K562 (cell line): ENCODE results near the gene ANKRD13C. TPM values are rescaled to one million over a fixed set of nuclear protein-coding genes. Genes with fewer than 3 reads are reported as not detected.

Experiments used
- ATAC-seq: fragments of 200-7000 bp; cut with Tn5 transposase; 3 replicates; pipeline ENCODE4 v1.9.1; 2020; ENCODE audit warnings: moderate library complexity
- BruUV-seq: library from RNA; stranded (reverse); fragments of 400-500 nt; replicated peaks from 2 replicates; lab custom pipeline; 2021; lab: Mats Ljungman, UMichigan
- CTCF ChIA-PET: fragments of 300-600 bp; formaldehyde crosslinking; extraction: SDS; loops from one replicate; lab custom pipeline; 2021; ENCODE audit warnings: low intra/inter-chr PET ratio; lab: Yijun Ruan, JAX
- POLR2A ChIA-PET: fragments of 300-600, 350-650 bp; sonication (Branson Sonifier 250); formaldehyde crosslinking; extraction: SDS; loops from one replicate; lab custom pipeline; 2021; ENCODE audit warnings: antibody characterized with exemption, inconsistent platforms; lab: Yijun Ruan, JAX
- DNase-seq, 4 experiments: peaks; one replicate each; pipeline versions ENCODE4 v3.0.0 to v3.0.0-alpha.2; 2011 to 2018; ENCODE audit warnings: low spot score in 3 of 4, mixed read lengths in 3 of 4; ENCODE audit errors: extremely low read depth in 1 of 4
- FAIRE-seq: peaks from 2 replicates; lab custom pipeline; 2011; peaks lifted over from hg19 to GRCh38; lab: Jason Lieb, UNC
- H2AFZ ChIP-seq: 2 replicates; pipeline ENCODE4 v1.6.0; 2011; ENCODE audit warnings: low read depth, low read length, control low read depth, inconsistent platforms
- H3K27ac ChIP-seq: fragments of 200-600 bp; 3 replicates; pipeline ENCODE4 v1.8.0; 2011; ENCODE audit warnings: low read depth, mild to moderate bottlenecking, control low read depth, inconsistent platforms, low read length, moderate library complexity, mixed read lengths; ENCODE audit errors: extremely low read depth
- H3K27me3 ChIP-seq, 2 experiments: fragments of 300-600 bp in 1 of 2; 2 replicates in 1 of 2; 3 replicates in 1 of 2; pipeline versions ENCODE4 v1.6.0 to v1.8.0; 2011; ENCODE audit warnings: inconsistent platforms in 2 of 2, low read length in 2 of 2, mild to moderate bottlenecking in 1 of 2, mixed read lengths in 1 of 2, moderate library complexity in 1 of 2; ENCODE audit not compliant: control insufficient read depth in 2 of 2, insufficient read depth in 2 of 2
- H3K36me3 ChIP-seq: fragments of 300-600 bp; 3 replicates; pipeline ENCODE4 v1.8.0; 2011; ENCODE audit warnings: mild to moderate bottlenecking, low read length, inconsistent platforms; ENCODE audit not compliant: control insufficient read depth, insufficient read depth
- H3K4me1 ChIP-seq, 2 experiments: fragments of 200-600 bp in 1 of 2; replicated peaks in 1 of 2; 2 replicates in 1 of 2; 3 replicates in 1 of 2; pipeline versions ENCODE4 v1.5.1 to v1.8.0; 2011; ENCODE audit warnings: inconsistent platforms in 2 of 2, low read length in 2 of 2, mild to moderate bottlenecking in 1 of 2, mixed read lengths in 1 of 2, moderate library complexity in 1 of 2; ENCODE audit not compliant: control insufficient read depth in 2 of 2, insufficient read depth in 2 of 2
- H3K4me2 ChIP-seq: 2 replicates; pipeline ENCODE4 v1.6.1; 2011; ENCODE audit warnings: low read length, control low read depth, inconsistent platforms, mixed read lengths; ENCODE audit not compliant: insufficient read depth
- H3K4me3 ChIP-seq: fragments of 200-600 bp; sonication (generic), shearing (Covaris generic); 2 replicates; pipeline ENCODE4 v1.5.1; 2016; ENCODE audit warnings: control low read depth, inconsistent platforms
- H3K79me2 ChIP-seq: fragments of 200-600 bp; 3 replicates; pipeline ENCODE4 v1.8.0; 2011; ENCODE audit warnings: low read length, inconsistent platforms; ENCODE audit not compliant: control insufficient read depth, insufficient read depth
- H3K9ac ChIP-seq, 2 experiments: 2 replicates each; pipeline versions ENCODE4 v1.6.0 to v1.6.1; 2011; ENCODE audit warnings: low read depth in 2 of 2, low read length in 2 of 2, control low read depth in 1 of 2, inconsistent platforms in 1 of 2, mild to moderate bottlenecking in 1 of 2, mixed read lengths in 1 of 2; ENCODE audit not compliant: insufficient read depth in 1 of 2
- H3K9me1 ChIP-seq: one replicate; pipeline ENCODE4 v1.6.0; 2011; ENCODE audit warnings: inconsistent platforms, mild to moderate bottlenecking, low read length, moderate library complexity; ENCODE audit not compliant: control insufficient read depth, insufficient read depth
- H3K9me3 ChIP-seq: replicated peaks from 2 replicates; pipeline ENCODE4 v1.5.1; 2011; ENCODE audit warnings: low read depth, low read length, inconsistent platforms; ENCODE audit not compliant: control insufficient read depth, insufficient read depth
- H4K20me1 ChIP-seq: replicated peaks from 2 replicates; pipeline ENCODE4 v1.6.1; 2011; ENCODE audit warnings: low read length, inconsistent platforms, mixed read lengths; ENCODE audit not compliant: control insufficient read depth, insufficient read depth
- HIVEP1 ChIP-seq: fragments of 250-450 bp; sonication (Bioruptor Pico); IDR thresholded peaks from 2 replicates; pipeline ENCODE4 v1.4.0; 2020; ENCODE audit warnings: mild to moderate bottlenecking
- IRF9 ChIP-seq: fragments of 450-650 bp; IDR thresholded peaks from 2 replicates; pipeline ENCODE4 v1.6.1; 2016; ENCODE audit warnings: missing biosample characterization, missing genetic modification characterization
- NONO ChIP-seq, 2 experiments: fragments of 200-400 bp in 1 of 2; fragments of 450-650 bp in 1 of 2; formaldehyde crosslinking in 1 of 2; IDR thresholded peaks; 2 replicates each; pipeline ENCODE4 v1.6.1; 2017; ENCODE audit warnings: low read depth in 2 of 2, mild to moderate bottlenecking in 2 of 2, moderate library complexity in 2 of 2, low read length in 1 of 2
- PTTG1 ChIP-seq: fragments of 450-650 bp; IDR thresholded peaks from 2 replicates; pipeline ENCODE4 v1.6.1; 2016; ENCODE audit warnings: low read depth, mild to moderate bottlenecking, missing genetic modification characterization, missing compliant biosample characterization
- SLC30A9 ChIP-seq: fragments of 250-450 bp; sonication (Bioruptor Pico); IDR thresholded peaks from 2 replicates; pipeline ENCODE4 v1.8.0; 2022; ENCODE audit warnings: mild to moderate bottlenecking, moderate library complexity
- XRCC4 ChIP-seq: IDR thresholded peaks from one replicate; pipeline ENCODE4 v1.6.1; 2011; ENCODE audit not compliant: insufficient read depth, insufficient read length; ENCODE audit errors: extremely low read depth
- ZFP30 ChIP-seq: fragments of 250-450 bp; sonication (Bioruptor Pico); IDR thresholded peaks from 2 replicates; pipeline ENCODE4 v1.8.0; 2022; ENCODE audit warnings: moderate library complexity, mild to moderate bottlenecking, inconsistent platforms, borderline replicate concordance
- ZKSCAN8 ChIP-seq: fragments of 200-800 bp; sonication (Bioruptor generic); IDR thresholded peaks from 2 replicates; pipeline ENCODE4 v1.6.1; 2016; ENCODE audit warnings: missing genetic modification characterization, missing compliant biosample characterization
- WGBS: fragments of 100-300 bp; shearing (Covaris generic); methylation state at CpG from one replicate; pipeline ENCODE4 v1.1.6; 2016; ENCODE audit warnings: low coverage, mixed read lengths; ENCODE audit not compliant: insufficient coverage; ENCODE audit errors: missing lambda C conversion rate; 5-methylcytosine and 5-hydroxymethylcytosine counted together
- in situ Hi-C: fragments of 300-500 bp; cut with MboI; formaldehyde crosslinking; loops from 4 replicates; pipeline ENCODE4 v1.15.0; 2018; ENCODE audit warnings: inconsistent platforms, mixed read lengths
- intact Hi-C: fragments of 100-400 bp; cut with micrococcal nuclease; formaldehyde crosslinking; loops from 2 replicates; pipeline ENCODE4 v1.14.2; 2022
- polyA plus RNA-seq, 8 experiments: library from polyadenylated mRNA; depleted of rRNA in 4 of 8; stranded (reverse) in 5 of 8; unstranded in 3 of 8; fragments of >200 nt; fragmentation: Nextera tagmentation in 2 of 8; fragmentation: Illumina TruSeq in 1 of 8; extraction: Ambion mirVana in 2 of 8; extraction: Trizol in 1 of 8; gene quantifications; 2 replicates each; pipeline versions ENCODE4 v1.2.1 to v1.2.3, GENCODE V29; 2011 to 2014; ENCODE audit warnings: inconsistent platforms in 1 of 8, missing spikeins in 1 of 8
- total RNA-seq, 7 experiments: library from RNA; depleted of rRNA in 6 of 7; stranded (reverse); fragments of >200 nt in 6 of 7; fragmentation: Illumina TruSeq in 2 of 7; extraction: Trizol in 2 of 7; gene quantifications; 2 replicates each; pipeline versions ENCODE4 v1.2.1 to v1.2.3, GENCODE V29; 2011 to 2021; ENCODE audit warnings: low replicate concordance in 1 of 7
- TF ChIP-seq, protein P1 (sequence below): fragments of 450-650 bp; IDR thresholded peaks from 2 replicates; pipeline ENCODE4 v1.6.1; 2018; ENCODE audit not compliant: partially characterized antibody

The ANKRD13C gene
- total and polyA plus RNA-seq, 9 of the 15 experiments (the other 6 are each of a cell fraction or from before 2014, with no cell fraction given) = 3.4 to 22.8 (median 12.5) TPM

- Histone ChIP-seq H3K4me3 (no peak overlapping the region), H3K27me3 (no peaks in the 10 kb centered on the region), H3K9me3 (no peaks in the 10 kb centered on the region), H3K4me1 (peaks cover 0 to 4% of the 10 kb centered on the region in 2 experiments; a peak in 1 of 5 replicates), H3K9ac (no peak overlapping the region), H3K36me3 (0 out of 3 replicates have a peak, but pooled peaks cover 3% of the 10 kb centered on the region), H3K79me2 (no peaks in the 10 kb centered on the region), H3K27ac (no peak overlapping the region), H3K4me2 (no peak overlapping the region), H2AFZ (no peak overlapping the region)
- no peak for FAIRE-seq
- no TSS peak for BruUV-seq
- ATAC-seq = no peak
- 34% methylated on average over 3 of the region's 3 CpGs for WGBS
- intact Hi-C loops = no loop called here
- CTCF ChIA-PET = no interaction called here
- DNase-seq = no peak
- TF ChIP-seq SLC30A9 (CRISPR knock-in tag) (no peak), PTTG1 (no peak), ZFP30 (CRISPR knock-in tag) (no peak), IRF9 (tag) (no peak), XRCC4 (no peak), HIVEP1 (CRISPR knock-in tag) (no peak), NONO (IDR thresholded peaks at IDR 0.05; ENCODE audit: low read depth in 2 of 2, low read length in 1 of 2) (no peak), ZKSCAN8 (CRISPR knock-in tag) (no peak)
- TF ChIP-seq, protein P1, sequence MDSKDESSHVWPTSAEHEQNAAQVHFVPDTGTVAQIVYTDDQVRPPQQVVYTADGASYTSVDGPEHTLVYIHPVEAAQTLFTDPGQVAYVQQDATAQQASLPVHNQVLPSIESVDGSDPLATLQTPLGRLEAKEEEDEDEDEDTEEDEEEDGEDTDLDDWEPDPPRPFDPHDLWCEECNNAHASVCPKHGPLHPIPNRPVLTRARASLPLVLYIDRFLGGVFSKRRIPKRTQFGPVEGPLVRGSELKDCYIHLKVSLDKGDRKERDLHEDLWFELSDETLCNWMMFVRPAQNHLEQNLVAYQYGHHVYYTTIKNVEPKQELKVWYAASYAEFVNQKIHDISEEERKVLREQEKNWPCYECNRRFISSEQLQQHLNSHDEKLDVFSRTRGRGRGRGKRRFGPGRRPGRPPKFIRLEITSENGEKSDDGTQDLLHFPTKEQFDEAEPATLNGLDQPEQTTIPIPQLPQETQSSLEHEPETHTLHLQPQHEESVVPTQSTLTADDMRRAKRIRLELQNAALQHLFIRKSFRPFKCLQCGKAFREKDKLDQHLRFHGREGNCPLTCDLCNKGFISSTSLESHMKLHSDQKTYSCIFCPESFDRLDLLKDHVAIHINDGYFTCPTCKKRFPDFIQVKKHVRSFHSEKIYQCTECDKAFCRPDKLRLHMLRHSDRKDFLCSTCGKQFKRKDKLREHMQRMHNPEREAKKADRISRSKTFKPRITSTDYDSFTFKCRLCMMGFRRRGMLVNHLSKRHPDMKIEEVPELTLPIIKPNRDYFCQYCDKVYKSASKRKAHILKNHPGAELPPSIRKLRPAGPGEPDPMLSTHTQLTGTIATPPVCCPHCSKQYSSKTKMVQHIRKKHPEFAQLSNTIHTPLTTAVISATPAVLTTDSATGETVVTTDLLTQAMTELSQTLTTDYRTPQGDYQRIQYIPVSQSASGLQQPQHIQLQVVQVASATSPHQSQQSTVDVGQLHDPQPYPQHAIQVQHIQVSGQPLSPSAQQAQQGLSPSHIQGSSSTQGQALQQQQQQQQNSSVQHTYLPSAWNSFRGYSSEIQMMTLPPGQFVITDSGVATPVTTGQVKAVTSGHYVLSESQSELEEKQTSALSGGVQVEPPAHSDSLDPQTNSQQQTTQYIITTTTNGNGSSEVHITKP = no peak
- TF ChIP-seq, all 486 proteins: peak for 0
- in situ Hi-C loops = no loop called here
- Histone ChIP-seq H3K9me1 (no peaks in the 10 kb centered on the region), H4K20me1 (no peaks in the 10 kb centered on the region)
- POLR2A ChIA-PET = no interaction called here
Measured at GRCh38 chr1:70361727-70362398, 7.3 kb upstream of the ANKRD13C start.
